ENCODE measurements around the gene LSM3.
A peak's percentile ranks its signal among the peaks of the same experiment; 100 is the strongest.

The LSM3 gene

GRCh38 chr3:14143271-14144225 is 35.1 kb upstream of the LSM3 start:
- DNase-seq (ENCODE audit: low spot score), result no peak

GRCh38 chr3:14144423-14145075 is 34.1 kb upstream of the LSM3 start:
- DNase-seq (ENCODE audit: low spot score), result no peak

- no peak for DNase-seq (ENCODE audit: low spot score)
Observed at GRCh38 chr3:14145236-14145635, 33.4 kb upstream of the LSM3 start.

GRCh38 chr3:14145670-14146380 is 32.8 kb upstream of the LSM3 start:
- no peak for DNase-seq (ENCODE audit: low spot score)

GRCh38 chr3:14146381-14147065 is 32.1 kb upstream of the LSM3 start:
- no peak for DNase-seq (ENCODE audit: low spot score)

GRCh38 chr3:14147066-14147435 is 31.6 kb upstream of the LSM3 start:
- DNase-seq (ENCODE audit: low spot score), result no peak

GRCh38 chr3:14147617-14148016 is 31.0 kb upstream of the LSM3 start:
- DNase-seq (ENCODE audit: low spot score), result no peak

- peak; percentile 56 for DNase-seq (ENCODE audit: low spot score)
Observed at GRCh38 chr3:14148041-14148985, 30.3 kb upstream of the LSM3 start.

GRCh38 chr3:14150078-14150477 is 28.5 kb upstream of the LSM3 start:
- no peak for DNase-seq (ENCODE audit: low spot score)

GRCh38 chr3:14150491-14151230 is 28.0 kb upstream of the LSM3 start:
- no peak for DNase-seq (ENCODE audit: low spot score)

GRCh38 chr3:14151471-14152083 is 27.0 kb upstream of the LSM3 start:
- DNase-seq (ENCODE audit: low spot score), result no peak

- no peak for DNase-seq (ENCODE audit: low spot score)
Observed at GRCh38 chr3:14152233-14152962, 26.2 kb upstream of the LSM3 start.

- DNase-seq (ENCODE audit: low spot score), result no peak
Observed at GRCh38 chr3:14152963-14153355, 25.7 kb upstream of the LSM3 start.

- DNase-seq (ENCODE audit: low spot score), result no peak
Observed at GRCh38 chr3:14153663-14154062, 25.0 kb upstream of the LSM3 start.

- no peak for DNase-seq (ENCODE audit: low spot score)
Observed at GRCh38 chr3:14154276-14154675, 24.3 kb upstream of the LSM3 start.

- no peak for DNase-seq (ENCODE audit: low spot score)
Observed at GRCh38 chr3:14154895-14155440, 23.6 kb upstream of the LSM3 start.

- no peak for DNase-seq (ENCODE audit: low spot score)
Observed at GRCh38 chr3:14156201-14156600, 22.4 kb upstream of the LSM3 start.

- no peak for DNase-seq (ENCODE audit: low spot score)
Observed at GRCh38 chr3:14156843-14157561, 21.6 kb upstream of the LSM3 start.

Data from D341Med (cell line).